COLO829 (cell line): Measurements from ENCODE around the gene COASY.

ENCODE experiments used
- DNase-seq: peaks from one replicate; pipeline ENCODE4 v3.0.0; 2012; ENCODE audit warnings: low spot score

COASY gene

DNA sequence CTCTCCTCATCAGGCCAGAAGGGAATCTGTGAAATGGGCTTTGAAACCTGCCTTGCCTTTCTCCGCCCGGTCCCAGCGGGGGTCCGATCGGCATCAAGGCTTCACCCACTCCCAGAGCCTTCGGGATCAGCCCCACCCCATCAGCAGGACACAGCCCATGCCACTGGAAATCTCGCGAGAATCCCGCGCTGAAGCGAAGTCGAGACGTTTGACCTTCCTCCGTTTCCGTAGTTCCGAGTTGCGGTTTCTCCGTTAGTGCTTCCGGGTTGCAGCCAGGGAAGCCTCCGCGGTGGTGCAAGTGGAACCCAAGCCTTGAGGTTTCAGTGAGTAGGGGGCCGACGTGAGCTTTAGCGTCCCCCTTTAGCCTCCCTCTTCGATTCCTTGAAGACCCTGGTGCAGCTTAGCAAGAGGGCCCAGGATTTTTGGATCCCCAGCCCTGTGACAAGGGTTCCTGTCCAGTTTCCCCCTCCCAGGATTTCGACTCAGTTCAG lies at the start of gene COASY:
Gene COASY, plus strand, starts transcription at position 252 of the 491 bp plus-strand sequence. CDS start 475 bp downstream, outside the sequence.
- peak; percentile 99 for DNase-seq

DNA sequence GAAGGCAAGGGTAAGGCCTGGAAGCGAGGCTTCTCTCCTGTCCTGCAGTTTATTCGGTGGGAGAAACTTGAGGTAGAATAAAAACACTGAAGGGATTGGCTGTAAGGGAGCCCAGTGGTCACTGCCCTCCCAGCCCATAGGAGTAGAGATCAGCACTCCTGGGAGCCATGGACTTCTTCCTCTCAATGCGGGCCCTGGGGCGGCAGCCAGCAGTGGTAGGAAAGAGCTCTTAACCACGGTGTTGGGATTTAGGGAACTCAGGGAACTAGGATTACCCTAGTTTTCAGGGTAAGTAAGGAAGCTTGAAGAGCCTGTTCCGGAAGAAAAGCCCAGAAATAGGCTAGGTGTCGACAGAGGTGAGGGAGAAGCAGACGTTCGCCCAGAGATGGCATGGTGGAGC lies 49.7 kb upstream of the COASY start:
- DNase-seq: no peak

DNA sequence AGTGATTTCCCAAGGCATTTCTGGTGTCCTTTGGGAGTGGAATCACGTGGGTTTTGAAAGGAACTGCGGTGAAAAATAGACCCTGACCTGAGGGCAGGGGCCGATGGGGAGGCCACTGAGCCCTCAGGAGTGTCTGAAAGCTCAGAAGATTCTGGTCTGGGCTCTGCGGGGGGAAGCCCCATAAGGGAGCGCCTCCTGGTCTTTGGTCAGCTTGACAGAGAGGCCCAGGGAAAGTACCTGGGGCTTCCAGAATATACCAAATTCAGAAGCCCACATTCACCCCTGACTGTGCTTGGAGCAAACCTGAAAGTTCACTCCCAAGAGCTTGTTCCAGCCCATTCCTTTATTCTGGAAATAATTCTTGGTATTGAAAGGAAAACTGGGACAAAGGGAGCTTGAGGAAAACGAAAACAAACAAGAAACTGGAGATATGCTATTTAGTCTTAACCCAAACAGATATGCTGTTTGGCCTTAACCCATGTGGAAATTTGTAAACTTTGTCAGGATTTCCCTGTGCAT lies 49.2 kb upstream of the COASY start:
- DNase-seq: no peak

GRCh38 chr17:42513686-42514085 lies 48.3 kb upstream of the COASY start:
- DNase-seq: no peak

DNA sequence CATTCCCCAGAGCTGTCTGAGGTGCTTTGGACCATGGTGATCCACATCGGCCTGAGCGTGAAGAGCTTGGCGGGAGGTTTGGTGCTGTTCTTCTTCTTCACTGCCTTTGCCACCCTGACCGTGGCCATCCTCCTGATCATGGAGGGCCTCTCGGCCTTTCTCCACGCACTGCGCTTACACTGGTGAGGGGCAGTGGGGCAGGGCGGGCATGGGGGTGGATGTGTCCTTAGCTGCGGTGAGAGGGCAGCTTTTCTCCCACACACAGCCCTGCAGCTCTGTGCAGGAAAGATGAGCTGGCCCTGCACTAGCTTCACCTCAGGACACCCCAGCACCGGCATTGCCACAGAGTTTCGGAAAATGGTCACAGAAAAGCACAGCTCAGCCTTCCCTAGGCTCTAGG lies 47.7 kb upstream of the COASY start:
- DNase-seq: no peak

GRCh38 chr17:42514867-42515266 lies 47.1 kb upstream of the COASY start:
- DNase-seq: no peak

DNA sequence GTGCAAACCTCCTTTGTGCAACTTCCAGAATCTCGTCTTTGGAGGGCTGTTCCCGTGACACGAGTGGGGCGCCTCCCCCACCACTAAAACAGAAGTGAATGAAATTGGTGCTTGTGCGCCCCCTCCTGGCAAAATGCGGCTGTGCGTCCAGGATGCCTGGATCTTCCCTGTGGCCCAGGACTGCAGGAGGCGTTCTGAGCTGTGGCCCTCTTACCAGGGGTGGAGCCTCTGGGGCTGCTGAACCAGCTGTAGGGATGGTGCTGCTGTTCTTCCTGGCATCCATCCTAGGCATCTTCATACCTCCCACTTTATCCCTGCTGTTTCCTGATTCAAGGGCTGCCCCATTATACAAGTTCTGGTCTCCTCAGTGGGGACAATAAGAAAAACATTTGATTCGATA lies 44.4 kb upstream of the COASY start:
- DNase-seq: peak; percentile 93

DNA sequence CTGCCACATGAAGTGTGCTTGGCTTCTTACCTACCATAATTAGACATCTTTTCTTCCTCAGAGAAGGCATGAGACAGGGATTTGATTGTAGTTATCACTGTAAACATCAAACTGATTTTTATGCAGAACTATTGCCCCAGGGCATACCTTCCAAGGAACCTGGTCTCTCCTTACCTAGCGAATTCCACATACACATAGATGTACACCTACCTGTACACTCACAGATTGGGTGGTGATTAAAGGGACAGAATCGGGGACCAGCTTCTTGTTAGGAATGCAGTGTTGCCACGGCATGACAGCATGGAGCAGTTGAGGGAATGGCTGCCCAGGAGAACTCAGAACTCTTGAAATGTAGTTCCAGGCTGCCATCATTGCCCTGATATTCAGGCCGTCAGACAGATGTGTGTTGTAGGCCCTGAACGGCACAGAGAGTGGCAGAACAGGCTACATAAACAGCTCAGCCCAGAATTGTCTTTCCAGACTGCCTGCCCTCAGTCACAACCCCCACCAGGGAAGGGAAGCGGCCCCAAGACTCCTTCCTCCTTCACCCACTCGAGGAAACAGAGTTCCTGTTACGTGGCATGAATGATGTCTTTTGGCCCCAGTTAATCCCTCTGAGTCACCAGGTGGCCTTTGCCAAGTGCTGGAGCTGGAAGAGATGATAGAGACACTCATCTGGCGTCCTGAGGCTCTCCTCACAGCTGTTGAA lies 43.7 kb upstream of the COASY start:
- DNase-seq: peak; percentile 68

DNA sequence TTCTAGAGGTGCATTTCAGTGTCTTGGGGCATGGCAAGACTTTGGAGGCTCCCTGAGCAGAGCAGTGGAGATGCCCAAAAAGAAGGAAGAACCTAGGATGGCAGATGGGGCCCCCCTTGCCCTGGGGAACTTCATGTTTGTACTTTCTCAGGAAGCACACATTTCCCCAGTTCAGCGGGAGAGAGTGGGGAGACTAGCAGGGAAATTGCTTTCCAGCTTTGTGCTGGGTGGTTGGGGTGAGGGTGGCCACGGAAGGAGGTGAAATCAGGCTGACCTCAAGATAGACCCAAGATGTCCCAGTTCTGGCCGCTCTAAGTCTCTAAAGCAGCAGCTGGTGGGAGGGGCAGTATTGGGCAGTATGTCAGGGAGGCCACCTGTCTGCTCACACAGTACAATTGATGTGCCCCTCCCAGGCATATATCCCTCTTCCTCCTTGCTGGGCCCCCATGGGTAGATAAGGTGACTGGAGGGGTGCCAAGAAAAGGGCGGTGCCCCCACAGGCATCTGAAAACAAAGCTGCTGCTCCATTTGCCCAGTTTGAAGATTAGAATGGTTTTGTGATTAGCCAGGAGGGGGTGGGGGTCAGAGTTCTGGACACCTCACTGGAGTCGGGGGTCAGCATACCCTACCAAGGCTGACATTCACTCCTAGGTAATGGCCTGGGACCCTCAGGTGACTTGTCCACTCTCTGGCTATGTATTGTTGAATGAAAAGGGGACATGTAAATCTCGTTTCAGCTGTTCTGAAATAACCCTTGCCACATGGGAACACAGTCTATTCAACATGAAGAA lies 43.0 kb upstream of the COASY start:
- no peak for DNase-seq

DNA sequence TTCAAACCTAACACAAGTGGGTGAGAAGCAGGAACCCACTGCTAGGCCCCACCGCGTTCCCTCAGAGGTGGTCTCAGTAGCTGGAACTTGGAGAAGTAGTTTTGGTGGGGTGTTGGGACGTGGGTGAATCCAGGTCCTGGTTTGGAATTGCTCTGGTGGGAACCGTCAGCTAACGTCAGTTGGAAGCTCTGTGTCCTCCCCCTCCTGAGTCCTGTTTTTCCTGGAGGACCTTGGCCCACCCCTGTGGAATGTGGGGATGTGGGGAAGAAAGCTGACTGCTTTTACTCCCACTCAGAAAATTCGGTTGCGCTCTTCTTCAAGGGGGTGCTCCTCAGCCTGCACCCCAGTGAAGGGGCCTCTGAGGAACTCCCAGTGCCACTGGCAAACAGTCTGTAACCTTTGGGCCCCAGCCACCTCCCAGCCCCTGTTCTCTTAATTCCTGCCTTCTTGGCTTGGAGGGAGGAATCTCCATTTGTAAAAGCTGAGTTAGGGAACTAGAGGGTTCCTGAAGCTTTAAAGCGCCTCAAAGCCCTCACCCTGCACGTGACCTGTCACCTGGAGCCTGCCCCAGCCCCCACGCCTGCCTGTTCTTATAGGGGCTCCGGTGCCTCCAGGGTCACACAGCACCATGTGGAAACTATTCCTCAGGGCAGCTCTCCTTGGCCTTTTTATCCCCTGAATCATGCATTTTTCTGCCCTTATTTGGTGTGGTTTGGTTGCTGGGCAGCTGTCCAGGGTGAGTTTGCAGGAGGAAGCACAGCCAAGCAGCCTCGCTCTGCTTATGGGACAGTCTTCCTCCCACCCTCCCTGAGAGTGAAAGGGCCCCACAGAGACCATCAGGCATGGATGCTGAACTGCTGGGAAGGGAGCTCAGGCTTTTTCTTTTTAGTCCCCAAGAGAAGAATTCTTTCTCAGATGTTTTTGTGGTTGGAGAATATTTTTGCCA lies 42.1 kb upstream of the COASY start:
- peak; percentile 95 for DNase-seq

- no peak for DNase-seq
Observed at GRCh38 chr17:42520540-42520951, 41.4 kb upstream of the COASY start.

DNA sequence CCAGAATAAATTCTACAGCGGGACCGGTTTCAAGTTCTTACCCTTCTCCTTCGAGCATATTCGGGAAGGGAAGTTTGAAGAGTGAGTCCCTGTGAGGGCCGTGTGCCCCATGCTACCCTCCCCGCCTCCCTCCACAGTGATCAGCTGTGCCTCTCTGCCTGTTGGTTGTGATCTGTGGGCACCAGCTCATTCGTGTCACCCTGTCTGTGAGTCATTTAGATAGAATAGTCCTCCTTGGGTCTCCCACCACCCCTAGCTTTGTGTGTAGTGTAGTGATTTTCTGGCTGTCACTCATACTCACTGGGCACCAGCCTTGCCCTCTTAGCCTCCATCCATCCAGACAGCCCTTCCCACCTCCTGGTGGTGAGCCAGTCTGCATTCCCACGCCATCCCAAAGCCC lies 40.9 kb upstream of the COASY start:
- no peak for DNase-seq

DNA sequence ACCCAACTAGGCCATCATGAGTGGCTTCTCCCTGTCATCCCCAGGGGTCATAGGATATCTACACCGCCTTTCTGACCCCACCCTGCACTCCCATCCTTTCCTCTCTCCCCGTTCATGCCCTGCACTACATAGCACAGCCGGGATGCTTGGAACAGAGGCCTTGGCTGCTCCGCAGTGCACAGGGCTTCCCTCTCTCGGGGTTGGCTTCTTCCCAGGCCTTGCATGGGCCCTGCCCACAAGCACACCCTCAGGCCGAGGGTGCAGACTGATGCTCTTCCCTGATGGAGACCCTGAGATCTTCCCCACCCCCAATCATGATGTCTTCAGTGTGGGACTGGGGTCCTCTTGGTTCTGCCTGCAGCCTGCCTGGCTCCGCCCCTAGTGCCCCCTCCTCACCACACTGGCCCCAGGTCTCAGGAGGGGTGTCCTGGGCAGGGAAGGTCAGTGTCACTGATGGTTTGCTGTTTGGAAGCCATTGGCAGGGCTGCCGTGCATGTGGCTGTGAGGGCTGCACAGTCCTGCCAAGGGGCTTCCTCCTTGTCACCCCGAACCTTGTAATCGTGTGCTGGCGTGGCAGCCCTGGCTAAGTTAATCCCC lies 40.2 kb upstream of the COASY start:
- no peak for DNase-seq

DNA sequence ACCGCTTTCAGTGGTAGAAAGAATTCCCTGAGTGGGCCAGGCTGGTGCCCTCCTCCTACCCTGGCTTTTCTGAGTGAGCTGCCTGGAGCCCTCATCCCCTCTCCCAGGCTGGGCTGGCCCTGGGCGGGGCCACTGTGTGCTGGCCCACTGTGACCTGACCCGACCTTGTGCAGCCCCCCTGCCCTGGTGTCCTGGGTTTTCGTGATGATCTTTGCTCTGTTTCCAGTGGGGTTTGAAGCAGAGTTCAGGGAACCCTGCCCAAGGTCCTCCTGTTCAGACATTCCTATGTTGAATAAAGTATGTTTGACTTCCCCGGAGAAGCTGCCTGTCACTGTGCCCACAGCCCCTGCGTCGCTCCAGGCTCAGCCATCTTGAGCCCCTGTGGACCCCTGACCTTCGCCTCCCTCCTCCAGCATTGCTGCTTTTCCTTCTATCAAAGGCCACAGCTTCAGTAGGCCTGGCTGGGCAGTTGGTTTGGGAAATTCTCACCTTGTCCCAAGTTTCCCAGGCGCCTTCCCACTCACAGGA lies 39.6 kb upstream of the COASY start:
- DNase-seq: no peak

- no peak for DNase-seq
Observed at GRCh38 chr17:42522798-42523278, 39.1 kb upstream of the COASY start.

GRCh38 chr17:42525221-42525620 lies 36.7 kb upstream of the COASY start:
- no peak for DNase-seq

DNA sequence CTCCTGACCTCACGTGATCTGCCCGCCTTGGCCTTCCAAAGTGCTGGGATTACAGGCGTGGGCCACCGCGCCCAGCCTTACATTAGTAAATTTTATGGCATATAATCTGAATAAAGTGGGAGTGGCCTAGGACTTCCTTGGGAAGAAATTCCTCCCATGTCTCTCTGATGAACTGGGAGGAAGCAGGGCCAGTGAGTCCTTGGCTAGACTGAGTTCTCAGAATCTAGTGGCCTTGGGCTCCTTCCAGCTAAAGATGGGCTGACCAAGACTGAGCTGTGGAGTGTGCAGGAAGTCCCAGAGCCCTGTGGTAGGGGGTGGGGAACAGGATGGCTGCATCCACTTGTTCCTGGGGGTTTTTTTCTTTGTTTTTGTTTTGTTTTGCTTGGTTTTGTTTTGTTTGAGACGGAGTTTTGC lies 35.9 kb upstream of the COASY start:
- DNase-seq: no peak

DNA sequence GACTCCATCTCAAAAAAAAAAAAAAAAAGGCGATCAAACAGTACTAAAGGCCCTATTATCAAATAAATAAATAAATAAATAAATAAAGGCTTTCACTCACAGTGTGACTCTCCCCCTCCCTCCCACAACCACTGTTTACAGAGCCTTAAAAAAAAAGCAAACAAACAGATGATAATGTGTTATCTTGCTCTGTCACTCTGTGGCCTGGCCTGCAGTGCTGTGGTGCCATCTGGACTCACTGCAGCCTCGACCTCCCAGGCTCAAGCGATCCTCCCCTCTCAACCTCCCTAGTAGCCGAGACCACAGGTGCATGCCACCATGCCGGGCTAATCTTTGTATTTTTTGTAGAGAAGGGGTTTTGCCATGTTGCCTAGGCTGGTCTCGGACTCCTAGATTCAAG lies 34.0 kb upstream of the COASY start:
- DNase-seq: no peak

GRCh38 chr17:42529061-42529460 lies 32.9 kb upstream of the COASY start:
- DNase-seq: no peak

DNA sequence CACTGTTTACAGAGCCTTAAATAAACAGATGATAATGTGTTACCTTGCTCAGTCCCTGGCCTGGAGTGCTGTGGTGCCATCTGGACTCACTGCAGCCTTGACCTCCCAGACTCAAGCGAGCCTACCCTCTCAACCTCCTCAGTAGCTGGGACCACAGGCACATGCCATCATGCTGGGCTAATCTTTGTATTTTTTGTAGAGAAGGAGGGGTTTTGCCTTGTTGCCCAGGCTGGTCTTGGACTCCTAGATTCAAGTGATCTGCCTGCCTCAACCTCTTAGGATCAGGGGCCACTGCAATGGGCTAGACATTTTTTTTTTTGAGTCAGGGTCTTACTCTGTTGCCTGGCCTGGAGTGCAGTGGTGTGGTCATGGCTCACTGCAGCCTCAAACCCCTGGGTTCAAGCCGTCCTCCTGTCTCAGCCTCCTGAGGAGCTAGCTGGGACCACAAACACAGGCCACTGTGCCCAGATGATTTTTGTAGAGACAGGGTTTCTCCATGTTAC lies 30.9 kb upstream of the COASY start:
- no peak for DNase-seq
